Effector CD4-positive, alpha-beta T cell (primary cell): ENCODE measurements around the gene LRP1B.
"Not testable (repeated sequence)": the region's sequence is repeated elsewhere in the genome, so short reads cannot be mapped to it uniquely, and the experiment has no call there.

Experiments used
- DNase-seq: peaks from one replicate; pipeline ENCODE4 v3.0.0-alpha.2; 2020

LRP1B gene

GRCh38 chr2:141869572-141869971 lies 261.2 kb downstream of the LRP1B start:
- DNase-seq: no peak

- no peak for DNase-seq
Measured at GRCh38 chr2:141863964-141864363, 266.9 kb downstream of the LRP1B start.

GRCh38 chr2:141856215-141856919 lies 274.4 kb downstream of the LRP1B start:
- no peak for DNase-seq

- DNase-seq: no peak
Measured at GRCh38 chr2:141848191-141848590, 282.6 kb downstream of the LRP1B start.

GRCh38 chr2:141844231-141844630 lies 286.6 kb downstream of the LRP1B start:
- no peak for DNase-seq

- no peak for DNase-seq
Measured at GRCh38 chr2:141835103-141835502, 295.7 kb downstream of the LRP1B start.

GRCh38 chr2:141828761-141829160 lies 302.1 kb downstream of the LRP1B start:
- no peak for DNase-seq

GRCh38 chr2:141824790-141825189 lies 306.0 kb downstream of the LRP1B start:
- DNase-seq: no peak

- no peak for DNase-seq
Measured at GRCh38 chr2:141820893-141821292, 309.9 kb downstream of the LRP1B start.

- DNase-seq: not testable (repeated sequence)
Measured at GRCh38 chr2:141815320-141815719, 315.5 kb downstream of the LRP1B start.

GRCh38 chr2:141814150-141814549 lies 316.7 kb downstream of the LRP1B start:
- no peak for DNase-seq

- no peak for DNase-seq
Measured at GRCh38 chr2:141810148-141810547, 320.7 kb downstream of the LRP1B start.

GRCh38 chr2:141806090-141806489 lies 324.7 kb downstream of the LRP1B start:
- no peak for DNase-seq

- DNase-seq: no peak
Measured at GRCh38 chr2:141805302-141805701, 325.5 kb downstream of the LRP1B start.

GRCh38 chr2:141796449-141796848 lies 334.4 kb downstream of the LRP1B start:
- DNase-seq: no peak

- no peak for DNase-seq
Measured at GRCh38 chr2:141791521-141791920, 339.3 kb downstream of the LRP1B start.

- no peak for DNase-seq
Measured at GRCh38 chr2:141782574-141782973, 348.2 kb downstream of the LRP1B start.

GRCh38 chr2:141778315-141778835 lies 352.4 kb downstream of the LRP1B start:
- no peak for DNase-seq

GRCh38 chr2:141770530-141770929 lies 360.3 kb downstream of the LRP1B start:
- DNase-seq: no peak

GRCh38 chr2:141767691-141768090 lies 363.1 kb downstream of the LRP1B start:
- DNase-seq: no peak

GRCh38 chr2:141767051-141767450 lies 363.8 kb downstream of the LRP1B start:
- DNase-seq: no peak

GRCh38 chr2:141766225-141766624 lies 364.6 kb downstream of the LRP1B start:
- no peak for DNase-seq

GRCh38 chr2:141748616-141749015 lies 382.2 kb downstream of the LRP1B start:
- no peak for DNase-seq

GRCh38 chr2:141741652-141742051 lies 389.2 kb downstream of the LRP1B start:
- no peak for DNase-seq
